Lung (tissue), 12 donors: Measurements from ENCODE around the gene TTLL5. TPM values are rescaled to one million over a fixed set of nuclear protein-coding genes. Genes with fewer than 3 reads are reported as not detected.

Experiments used
- ATAC-seq: fragments of 200-7000 bp; cut with Tn5 transposase; one replicate; pipeline ENCODE4 v1.9.1; 2020; ENCODE audit warnings: moderate number of reproducible peaks; ENCODE audit not compliant: insufficient read depth, low FRiP score
- DNase-seq, 3 donors: peaks; one replicate each; pipeline ENCODE4 v3.0.0-alpha.2; 2013 to 2017
- H3K27ac ChIP-seq, 2 donors: one replicate each; pipeline ENCODE4 v1.5.1; 2013; ENCODE audit warnings: mild to moderate bottlenecking in 2 of 2, moderate library complexity in 2 of 2, control low read depth in 1 of 2, inconsistent platforms in 1 of 2, low read depth in 1 of 2, low read length in 1 of 2
- H3K27me3 ChIP-seq, 3 donors: one replicate each; pipeline ENCODE4 v1.5.1; 2013; ENCODE audit warnings: low read length in 2 of 3; ENCODE audit not compliant: control insufficient read depth in 3 of 3, insufficient read depth in 3 of 3
- H3K36me3 ChIP-seq, 4 donors: one replicate each; pipeline ENCODE4 v1.5.1; 2013; ENCODE audit warnings: low read length in 4 of 4, mild to moderate bottlenecking in 1 of 4, moderate library complexity in 1 of 4; ENCODE audit not compliant: control insufficient read depth in 4 of 4, insufficient read depth in 4 of 4
- H3K4me1 ChIP-seq, 5 donors: one replicate each; pipeline ENCODE4 v1.5.1; 2013; ENCODE audit warnings: low read length in 5 of 5, mild to moderate bottlenecking in 2 of 5, moderate library complexity in 1 of 5; ENCODE audit not compliant: control insufficient read depth in 5 of 5, insufficient read depth in 5 of 5
- H3K4me3 ChIP-seq: one replicate; pipeline ENCODE4 v1.5.1; 2013; ENCODE audit warnings: mild to moderate bottlenecking, control low read depth, moderate library complexity
- H3K9ac ChIP-seq, 2 donors: one replicate each; pipeline ENCODE4 v1.5.1; 2013; ENCODE audit warnings: low read length in 2 of 2, control low read depth in 1 of 2; ENCODE audit not compliant: insufficient read depth in 1 of 2
- H3K9me3 ChIP-seq, 4 donors: one replicate each; pipeline ENCODE4 v1.5.1; 2013; ENCODE audit warnings: low read length in 3 of 4, mild to moderate bottlenecking in 1 of 4, moderate library complexity in 1 of 4; ENCODE audit not compliant: control insufficient read depth in 4 of 4, insufficient read depth in 3 of 4
- CTCF ChIP-seq: IDR thresholded peaks from 2 replicates; pipeline ENCODE4 v1.5.1; 2012; ENCODE audit warnings: mild to moderate bottlenecking; ENCODE audit errors: control extremely low read depth, extremely low read depth
- WGBS, 2 donors: extraction: QIAGEN DNeasy Blood & Tissue Kit; methylation state at CpG; one replicate each; pipeline ENCODE4 v1.1.7; 2013; 5-methylcytosine and 5-hydroxymethylcytosine counted together
- polyA plus RNA-seq, 2 donors: library from polyadenylated mRNA; stranded (reverse); fragments of 200-250 nt; gene quantifications; one replicate each; pipeline ENCODE4 v1.2.1, GENCODE V29; 2013
- total RNA-seq, 2 donors: library from RNA; depleted of rRNA in 1 of 2; stranded (reverse); fragments of >200 nt in 1 of 2; gene quantifications; one replicate each; pipeline ENCODE4 v1.2.1, GENCODE V29; 2014 to 2021
- donor health status: control.
- donor health status: control.
- donor health status: Bipolar disorder and iron deficiency.
- donor health status: healthy.
- donor health status: DM: yes; HTN: yes; CAD: no.

Gene TTLL5
- total and polyA plus RNA-seq, 4 donors = 10.3 to 58.6 (median 28.8) TPM

DNA sequence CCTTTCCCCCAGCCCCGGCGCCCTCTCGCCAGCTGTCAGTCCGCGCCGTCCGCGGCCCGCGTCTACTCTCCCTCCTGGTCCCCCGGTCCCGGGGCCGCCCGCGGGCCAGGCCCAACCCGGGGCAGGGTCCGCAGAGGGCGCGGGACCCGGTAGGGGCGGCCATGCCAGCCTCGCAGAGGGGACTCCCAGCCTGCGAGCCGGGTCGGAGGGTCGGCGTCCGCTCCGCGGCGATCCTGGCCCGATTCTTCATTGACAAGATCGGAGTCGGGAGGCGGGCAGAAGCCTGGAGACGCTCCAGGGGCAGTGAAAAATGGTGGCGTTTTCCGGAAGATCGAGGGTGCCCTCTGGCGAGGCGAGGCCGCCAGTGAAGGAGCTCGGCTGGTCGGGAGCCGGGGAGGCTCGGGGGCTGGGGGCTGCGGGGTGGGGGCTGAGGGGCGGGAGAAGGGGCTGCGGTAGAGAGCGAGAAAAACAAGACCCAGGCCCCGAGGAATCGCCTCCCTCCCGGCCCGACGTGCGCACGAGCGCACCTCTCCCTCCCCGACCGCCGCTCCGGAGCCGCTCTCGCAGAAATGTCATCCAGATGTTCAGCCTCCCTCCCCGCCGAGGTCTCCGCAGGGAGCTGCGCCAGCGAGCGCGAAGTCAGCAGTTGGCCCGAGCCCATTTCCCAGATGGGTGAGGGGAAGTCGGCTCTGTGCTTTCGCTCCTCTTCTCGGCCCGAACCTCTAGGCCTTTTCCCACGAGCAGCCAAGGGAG, 321.4 kb downstream of the TTLL5 start:
- DNase-seq (peak; percentile 94 to 95 (median 94)), ATAC-seq (peak; percentile 78)
- H3K9ac ChIP-seq = peak overlapping the region; percentile 82 to 94
- peaks cover 0 to 2% (median 0%) of the 10 kb centered on the region in 4 donors for H3K36me3 ChIP-seq
- peaks cover 0 to 58% (median 18%) of the 10 kb centered on the region in 5 donors for H3K4me1 ChIP-seq
- TF ChIP-seq CTCF = peak; percentile 37
- H3K27me3 ChIP-seq = no peaks in the 10 kb centered on the region
- H3K9me3 ChIP-seq = no peaks in the 10 kb centered on the region
- H3K27ac ChIP-seq = peak overlapping the region; percentile 93
- 0 to 1% methylated on average over 73 to 77 of the region's 77 CpGs for WGBS, 2 donors
- peak overlapping the region; percentile 66 for H3K4me3 ChIP-seq

GRCh38 chr14:75983019-75983358, 321.9 kb downstream of the TTLL5 start:
- WGBS, 2 donors = 46 to 49% methylated on average over 7 of the region's 7 CpGs
- Histone ChIP-seq H3K9me3 (no peaks in the 10 kb centered on the region), H3K36me3 (peaks cover 0 to 2% (median 0%) of the 10 kb centered on the region in 4 donors), H3K27ac (peak overlapping the region; percentile 10 to 74), H3K9ac (peak overlapping the region in 1 of 2 donors; percentile 20), H3K27me3 (no peaks in the 10 kb centered on the region), H3K4me3 (no peak overlapping the region), H3K4me1 (peaks cover 0 to 52% (median 18%) of the 10 kb centered on the region in 5 donors)
- ATAC-seq = no peak
- no peak for TF ChIP-seq CTCF
- DNase-seq = no peak

GRCh38 chr14:75984674-75985073, 323.6 kb downstream of the TTLL5 start:
- TF ChIP-seq CTCF = no peak
- Histone ChIP-seq H3K27me3 (no peaks in the 10 kb centered on the region), H3K4me3 (no peak overlapping the region), H3K9me3 (no peaks in the 10 kb centered on the region), H3K27ac (no peak overlapping the region), H3K9ac (no peak overlapping the region), H3K36me3 (peaks cover 0 to 3% (median 2%) of the 10 kb centered on the region in 4 donors), H3K4me1 (peaks cover 0 to 39% (median 19%) of the 10 kb centered on the region in 5 donors)
- 66 to 76% methylated on average over 2 of the region's 2 CpGs for WGBS, 2 donors
- peak in 2 of 3 donors; percentile 24 to 40 for DNase-seq
- no peak for ATAC-seq
